Kidney glomerular epithelial cell (primary cell): ENCODE data around the gene PRR35.

ENCODE experiments used
- DNase-seq: peaks from one replicate; lab custom pipeline; 2025; lab: John Stamatoyannopoulos, UW

The PRR35 gene

GRCh38 chr16:560204-560700, at the start of gene PRR35:
Gene PRR35 (plus strand): TSS chr16:560394. CDS start chr16:563295, 2,901 bp downstream.
- no peak for DNase-seq

- no peak for DNase-seq
Measured at GRCh38 chr16:512802-513201, 47.4 kb upstream of the PRR35 start.

DNA sequence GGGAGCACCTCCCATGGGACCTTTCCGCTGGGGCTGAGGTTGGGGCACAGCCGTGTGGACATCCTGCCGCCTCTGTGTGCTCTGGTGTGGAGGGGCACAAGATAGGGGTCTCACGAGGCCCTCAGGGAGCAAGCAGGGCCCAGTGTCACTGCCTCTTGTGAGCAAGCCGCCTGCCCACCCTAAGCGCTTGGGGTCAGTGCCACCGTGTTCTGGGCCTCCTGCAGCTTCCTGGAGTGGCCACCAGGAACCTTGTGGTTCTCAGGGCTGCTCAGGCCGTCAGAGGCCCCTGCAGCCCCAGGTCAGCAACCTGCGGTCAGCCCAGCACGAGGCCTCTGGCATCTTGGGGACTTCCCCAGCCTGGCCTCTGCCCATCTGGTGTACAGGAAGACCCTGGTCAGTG, 46.2 kb upstream of the PRR35 start:
- no peak for DNase-seq

- no peak for DNase-seq
Measured at GRCh38 chr16:515175-515938, 44.8 kb upstream of the PRR35 start.

DNA sequence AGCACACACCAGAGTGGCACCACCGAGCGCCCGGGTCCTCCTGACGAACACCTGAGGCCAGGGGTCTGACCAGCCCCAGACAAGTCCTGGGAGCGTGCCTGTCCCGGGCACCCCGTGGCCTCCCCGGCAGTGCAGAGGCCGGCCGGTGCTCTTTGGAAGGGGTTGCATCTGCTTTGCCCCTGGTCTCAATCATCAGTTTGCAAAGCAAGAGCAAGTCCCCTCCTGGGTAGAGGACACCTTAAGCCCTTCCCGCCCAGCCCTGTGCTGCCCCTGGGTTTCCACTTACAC, 44.3 kb upstream of the PRR35 start:
- no peak for DNase-seq

DNA sequence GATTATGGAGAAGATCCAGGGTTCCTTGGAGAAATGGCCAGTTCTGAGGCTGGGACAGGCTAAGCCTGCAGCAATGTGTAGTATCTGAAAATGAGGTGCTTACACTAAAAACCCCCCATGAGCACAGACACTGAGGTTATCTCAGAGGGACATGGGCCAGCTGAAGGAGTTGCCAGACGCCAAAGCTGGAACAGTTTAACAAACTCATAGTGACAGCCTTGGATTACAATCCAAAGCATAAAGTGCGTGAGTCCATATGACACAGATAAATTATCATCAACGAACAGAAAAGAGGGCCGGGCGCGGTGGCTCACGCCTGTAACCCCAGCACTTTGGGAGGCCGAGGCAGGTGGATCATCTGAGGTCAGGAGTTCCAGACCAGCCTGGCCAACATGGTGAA, 43.9 kb upstream of the PRR35 start:
- no peak for DNase-seq

DNA sequence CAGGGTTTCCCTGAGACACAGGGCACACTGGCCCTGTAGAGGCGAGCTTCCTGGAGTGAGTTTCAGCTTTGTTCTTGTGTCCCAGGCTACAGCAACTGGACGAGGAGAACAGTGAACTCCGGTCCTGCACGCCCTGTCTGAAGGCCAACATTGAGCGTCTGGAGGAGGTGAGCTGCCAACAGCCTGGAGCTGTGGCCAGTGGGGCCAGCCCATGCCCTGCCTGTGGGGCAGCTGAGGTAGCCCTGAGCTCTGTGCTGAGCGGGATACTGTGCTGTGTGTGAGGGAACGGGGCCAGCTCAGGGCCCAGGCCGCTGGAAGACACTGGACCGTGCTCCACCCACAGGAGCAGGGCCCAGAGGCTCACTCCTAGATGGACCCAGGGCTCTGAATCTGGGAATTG, 41.3 kb upstream of the PRR35 start:
- DNase-seq: no peak

DNA sequence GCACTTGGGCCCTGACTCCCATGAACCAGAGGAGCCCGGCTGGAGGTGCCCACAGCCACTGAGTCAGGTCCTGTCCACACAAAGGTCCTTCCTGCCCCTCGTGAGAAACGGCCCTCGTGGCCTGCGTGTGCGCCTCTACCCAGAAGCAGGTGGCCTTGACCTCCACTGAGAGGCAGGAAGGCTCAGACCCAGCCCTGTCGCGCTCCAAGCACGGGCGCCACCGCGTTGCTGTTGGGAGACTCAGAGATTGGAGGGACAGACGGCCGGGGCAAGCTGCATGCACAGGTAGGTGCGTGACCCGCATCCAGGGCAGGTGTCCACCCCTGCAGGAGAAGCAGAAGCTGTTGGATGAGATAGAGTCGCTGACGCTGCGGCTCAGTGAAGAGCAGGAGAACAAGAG, 40.8 kb upstream of the PRR35 start:
- DNase-seq: no peak

GRCh38 chr16:519841-520687, 40.1 kb upstream of the PRR35 start:
- DNase-seq: no peak

DNA sequence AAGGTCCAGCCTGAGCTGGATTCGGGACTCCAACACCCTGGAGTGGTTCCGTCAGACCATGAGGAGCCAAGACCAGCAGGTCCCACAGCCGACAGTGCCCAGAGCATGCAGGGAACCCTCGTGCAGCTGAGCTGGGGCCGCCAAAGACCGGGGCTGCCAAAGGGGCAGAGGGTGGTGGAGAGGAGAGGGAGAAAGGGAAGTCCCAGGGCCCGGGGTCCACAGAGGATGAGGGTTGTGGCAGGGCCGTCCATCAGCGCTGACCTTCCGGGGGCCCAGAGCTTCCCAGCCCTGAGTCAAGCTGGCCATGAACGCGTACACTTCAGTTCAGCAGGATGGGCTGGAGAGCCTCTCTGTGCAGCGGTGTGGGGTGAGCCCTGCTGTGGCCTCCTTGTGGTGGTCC, 39.3 kb upstream of the PRR35 start:
- DNase-seq: no peak

DNA sequence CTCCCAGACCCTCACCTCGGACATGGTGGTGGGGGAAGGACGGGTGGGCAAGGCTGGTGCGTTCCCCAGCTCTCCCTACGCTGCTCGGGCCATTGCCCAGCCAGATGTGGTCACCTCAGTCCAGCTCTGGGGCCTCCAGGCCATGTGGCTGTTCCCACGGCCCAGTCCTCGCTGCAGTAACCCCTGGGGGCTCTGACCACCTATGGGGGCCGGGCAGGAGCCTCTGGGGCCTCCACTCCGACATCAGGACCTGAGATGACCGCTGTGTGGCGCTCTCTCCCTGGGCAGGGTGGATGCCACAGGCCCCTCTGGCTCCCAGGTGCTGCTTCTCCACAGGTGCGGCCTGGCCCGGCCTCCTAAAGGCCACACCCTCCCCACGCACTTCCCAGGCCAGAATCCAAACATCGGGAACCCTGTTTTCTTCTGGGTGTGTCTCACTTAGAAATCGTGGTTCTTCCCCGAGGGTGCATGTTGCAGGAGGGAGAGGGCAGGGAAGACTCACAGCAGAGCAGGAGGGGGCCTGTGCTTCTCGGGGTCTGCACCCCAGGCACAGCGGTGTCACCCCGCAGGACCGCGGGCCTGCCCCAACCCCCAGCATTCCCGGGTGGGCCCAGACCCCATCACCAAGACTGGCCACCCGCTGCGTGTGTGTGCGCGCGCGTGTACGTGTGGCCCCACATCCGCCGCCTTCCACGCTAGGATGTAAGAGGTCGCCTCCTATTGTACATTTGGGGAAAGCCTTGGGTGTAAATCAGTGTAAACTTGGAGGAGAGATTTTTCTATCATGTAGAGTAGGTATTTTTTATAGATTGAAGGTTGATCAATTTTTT, 38.6 kb upstream of the PRR35 start:
- DNase-seq: no peak

GRCh38 chr16:522320-523096, 37.7 kb upstream of the PRR35 start:
- no peak for DNase-seq

DNA sequence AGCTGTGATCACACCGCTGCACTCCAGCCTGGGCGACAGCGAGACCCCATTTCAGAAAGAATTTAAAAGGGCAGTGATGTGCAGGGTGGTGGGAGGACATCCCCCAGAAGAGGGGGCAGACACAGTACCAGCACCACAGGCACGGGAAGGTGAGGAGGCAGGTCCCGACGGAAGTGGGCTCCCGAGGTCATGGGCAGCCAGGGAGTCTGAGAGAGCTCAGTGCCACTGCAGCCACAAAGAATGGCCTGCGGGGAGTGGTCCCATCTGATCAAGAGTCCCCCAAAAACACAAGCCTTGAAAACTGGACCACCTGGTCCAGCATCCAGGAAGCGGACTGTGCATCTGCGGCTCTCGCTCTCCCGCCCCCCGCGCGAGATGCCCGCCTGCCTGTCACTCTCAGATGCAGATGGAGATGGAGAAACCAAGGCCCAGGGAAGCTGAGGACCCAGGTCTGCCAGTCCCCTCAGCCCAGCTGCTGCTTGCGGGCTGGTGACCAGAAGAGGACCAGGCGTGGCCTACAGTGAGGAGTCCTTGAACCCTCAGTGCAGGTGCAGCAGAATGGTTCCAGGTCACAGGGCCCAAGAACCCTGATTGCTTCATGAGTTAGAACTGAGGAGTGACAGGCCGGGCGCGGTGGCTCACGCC, 37.0 kb upstream of the PRR35 start:
- no peak for DNase-seq

- no peak for DNase-seq
Measured at GRCh38 chr16:524274-525040, 35.7 kb upstream of the PRR35 start.

GRCh38 chr16:525123-525519, 35.1 kb upstream of the PRR35 start:
- DNase-seq: no peak

DNA sequence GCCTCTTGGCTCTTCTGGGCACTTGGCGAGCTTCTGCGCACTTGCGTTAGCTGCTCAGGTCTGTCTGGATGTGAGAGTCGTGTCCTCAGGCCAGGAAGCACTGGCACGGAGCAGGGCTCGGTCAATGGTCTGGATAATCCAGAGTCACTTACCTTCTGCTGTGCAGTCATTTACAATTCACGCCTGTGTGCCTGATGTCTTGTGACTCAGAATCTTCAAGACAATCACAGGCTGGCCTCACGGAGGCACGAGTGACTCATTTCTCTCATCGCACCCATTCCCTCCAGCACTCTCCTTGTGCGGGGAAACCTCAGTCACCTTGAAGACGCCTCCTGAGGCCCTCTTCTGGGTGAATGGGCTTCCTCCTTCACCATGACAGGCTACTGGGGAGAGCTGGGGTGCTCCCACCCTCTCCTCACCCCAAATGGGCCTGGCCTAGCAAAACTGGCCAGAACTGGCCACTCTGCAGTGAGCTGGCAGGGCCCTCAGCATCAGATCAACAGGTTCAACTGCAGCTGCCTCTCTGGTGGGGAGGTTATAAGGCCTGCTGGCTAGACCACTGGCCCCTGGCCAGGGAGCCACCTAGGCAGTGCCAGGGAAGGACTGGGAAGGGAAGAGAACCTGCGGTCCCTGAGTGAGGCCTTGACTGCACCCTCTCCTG, 34.5 kb upstream of the PRR35 start:
- DNase-seq: peak; percentile 85

DNA sequence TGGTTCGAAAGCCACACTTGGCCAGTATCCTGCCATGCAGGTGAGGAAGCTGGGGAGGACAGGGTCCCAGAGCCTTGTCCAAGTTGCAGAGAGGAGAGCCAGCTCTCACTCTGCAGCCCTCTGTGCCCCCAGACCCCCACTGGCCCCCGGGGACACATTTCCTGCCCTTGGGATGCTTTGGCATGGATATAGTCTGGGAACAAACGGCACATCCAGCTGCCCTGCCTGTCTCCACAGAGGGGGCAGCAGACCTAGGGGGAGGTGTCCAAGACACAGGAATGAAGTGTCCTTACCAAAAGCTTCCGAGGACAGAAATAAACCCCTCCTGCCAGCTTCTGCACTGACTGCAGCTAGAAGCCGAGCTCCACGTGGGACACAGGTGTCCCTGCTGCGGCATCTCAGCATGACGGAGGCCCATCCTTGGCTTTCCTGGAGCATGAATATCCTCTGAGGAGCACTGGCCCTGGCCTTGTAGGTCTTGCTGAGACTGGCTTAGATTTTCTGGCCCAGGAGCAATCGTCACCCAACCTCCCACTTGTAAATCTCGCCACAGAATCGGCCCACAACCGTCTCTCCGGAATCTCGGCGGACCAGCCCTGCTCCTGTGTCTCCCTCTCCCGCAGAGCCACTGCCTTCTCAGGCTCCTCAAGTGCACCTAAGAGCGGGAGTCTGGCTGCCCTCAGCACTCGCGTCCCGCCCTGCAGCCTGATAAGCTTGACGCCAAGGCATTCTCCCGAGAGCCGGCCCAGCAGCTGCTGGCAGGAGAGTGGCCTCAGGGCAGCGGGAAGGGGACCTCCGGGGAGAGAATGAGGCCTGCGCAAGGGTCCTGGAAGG, 33.8 kb upstream of the PRR35 start:
- no peak for DNase-seq

DNA sequence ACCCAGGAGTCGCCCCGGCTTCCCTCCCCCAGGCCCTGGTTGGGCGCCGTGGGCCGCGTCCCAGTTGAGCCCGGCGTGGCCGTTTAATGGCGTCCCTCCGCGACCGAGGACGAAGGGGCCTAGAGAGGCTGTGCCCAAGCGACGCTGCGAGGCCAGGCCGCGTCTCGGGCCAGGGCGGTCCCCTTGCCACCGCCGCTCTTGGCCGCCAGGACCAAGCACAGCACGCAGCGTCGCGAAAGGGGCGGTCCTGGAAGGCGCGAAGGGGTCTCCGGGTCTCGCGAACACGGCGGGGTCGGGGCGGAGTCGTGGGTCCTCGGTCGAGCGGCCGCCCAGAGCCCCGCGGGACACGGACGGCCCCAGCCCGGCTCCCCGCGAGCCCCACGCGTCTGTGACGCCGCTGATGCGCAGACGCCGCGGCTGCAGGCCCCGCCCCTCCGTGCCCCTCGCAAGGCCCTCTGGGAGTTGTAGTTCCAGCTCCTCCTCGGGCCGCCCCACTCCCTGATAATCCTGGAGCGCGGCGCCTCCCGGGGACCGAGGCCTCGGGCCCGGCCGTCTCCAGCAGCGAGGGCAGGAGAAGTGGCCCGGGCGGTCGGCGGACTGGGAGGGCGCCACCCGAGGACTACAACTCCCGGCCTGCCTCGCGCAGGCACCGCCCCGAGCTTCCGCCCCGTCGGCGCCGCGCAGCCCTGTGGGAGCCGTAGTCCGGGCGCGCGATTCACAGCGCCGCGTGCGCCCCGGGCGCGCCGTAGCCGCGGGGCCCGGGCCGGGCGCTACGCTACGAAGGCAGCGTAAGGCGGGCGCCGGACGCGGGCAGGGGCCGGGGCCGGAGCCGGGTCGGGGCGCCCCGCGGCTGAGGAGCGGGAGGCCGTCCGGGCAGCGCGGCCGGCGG, 32.9 kb upstream of the PRR35 start, which contains the start of gene CAPN15:
Gene CAPN15 (plus strand): TSS at position 698 of the 889 bp plus-strand sequence. CDS start 19,127 bp downstream, outside the sequence.
- DNase-seq: peak; percentile 90
